HTR-8/SVneo (cell line): ENCODE data around the gene TMEM131L.
"Not testable (repeated sequence)": the region's sequence is repeated elsewhere in the genome, so short reads cannot be mapped to it uniquely, and the experiment has no call there.

Experiments used
- DNase-seq: peaks from one replicate; pipeline ENCODE4 v3.0.0; 2011; ENCODE audit warnings: low spot score, mixed read lengths; ENCODE audit not compliant: insufficient read length
- FAIRE-seq: peaks from 2 replicates; lab custom pipeline; 2011; peaks lifted over from hg19 to GRCh38; lab: Jason Lieb, UNC

Gene TMEM131L, protein sequence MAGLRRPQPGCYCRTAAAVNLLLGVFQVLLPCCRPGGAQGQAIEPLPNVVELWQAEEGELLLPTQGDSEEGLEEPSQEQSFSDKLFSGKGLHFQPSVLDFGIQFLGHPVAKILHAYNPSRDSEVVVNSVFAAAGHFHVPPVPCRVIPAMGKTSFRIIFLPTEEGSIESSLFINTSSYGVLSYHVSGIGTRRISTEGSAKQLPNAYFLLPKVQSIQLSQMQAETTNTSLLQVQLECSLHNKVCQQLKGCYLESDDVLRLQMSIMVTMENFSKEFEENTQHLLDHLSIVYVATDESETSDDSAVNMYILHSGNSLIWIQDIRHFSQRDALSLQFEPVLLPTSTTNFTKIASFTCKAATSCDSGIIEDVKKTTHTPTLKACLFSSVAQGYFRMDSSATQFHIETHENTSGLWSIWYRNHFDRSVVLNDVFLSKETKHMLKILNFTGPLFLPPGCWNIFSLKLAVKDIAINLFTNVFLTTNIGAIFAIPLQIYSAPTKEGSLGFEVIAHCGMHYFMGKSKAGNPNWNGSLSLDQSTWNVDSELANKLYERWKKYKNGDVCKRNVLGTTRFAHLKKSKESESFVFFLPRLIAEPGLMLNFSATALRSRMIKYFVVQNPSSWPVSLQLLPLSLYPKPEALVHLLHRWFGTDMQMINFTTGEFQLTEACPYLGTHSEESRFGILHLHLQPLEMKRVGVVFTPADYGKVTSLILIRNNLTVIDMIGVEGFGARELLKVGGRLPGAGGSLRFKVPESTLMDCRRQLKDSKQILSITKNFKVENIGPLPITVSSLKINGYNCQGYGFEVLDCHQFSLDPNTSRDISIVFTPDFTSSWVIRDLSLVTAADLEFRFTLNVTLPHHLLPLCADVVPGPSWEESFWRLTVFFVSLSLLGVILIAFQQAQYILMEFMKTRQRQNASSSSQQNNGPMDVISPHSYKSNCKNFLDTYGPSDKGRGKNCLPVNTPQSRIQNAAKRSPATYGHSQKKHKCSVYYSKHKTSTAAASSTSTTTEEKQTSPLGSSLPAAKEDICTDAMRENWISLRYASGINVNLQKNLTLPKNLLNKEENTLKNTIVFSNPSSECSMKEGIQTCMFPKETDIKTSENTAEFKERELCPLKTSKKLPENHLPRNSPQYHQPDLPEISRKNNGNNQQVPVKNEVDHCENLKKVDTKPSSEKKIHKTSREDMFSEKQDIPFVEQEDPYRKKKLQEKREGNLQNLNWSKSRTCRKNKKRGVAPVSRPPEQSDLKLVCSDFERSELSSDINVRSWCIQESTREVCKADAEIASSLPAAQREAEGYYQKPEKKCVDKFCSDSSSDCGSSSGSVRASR (N-terminal part only)

DNA sequence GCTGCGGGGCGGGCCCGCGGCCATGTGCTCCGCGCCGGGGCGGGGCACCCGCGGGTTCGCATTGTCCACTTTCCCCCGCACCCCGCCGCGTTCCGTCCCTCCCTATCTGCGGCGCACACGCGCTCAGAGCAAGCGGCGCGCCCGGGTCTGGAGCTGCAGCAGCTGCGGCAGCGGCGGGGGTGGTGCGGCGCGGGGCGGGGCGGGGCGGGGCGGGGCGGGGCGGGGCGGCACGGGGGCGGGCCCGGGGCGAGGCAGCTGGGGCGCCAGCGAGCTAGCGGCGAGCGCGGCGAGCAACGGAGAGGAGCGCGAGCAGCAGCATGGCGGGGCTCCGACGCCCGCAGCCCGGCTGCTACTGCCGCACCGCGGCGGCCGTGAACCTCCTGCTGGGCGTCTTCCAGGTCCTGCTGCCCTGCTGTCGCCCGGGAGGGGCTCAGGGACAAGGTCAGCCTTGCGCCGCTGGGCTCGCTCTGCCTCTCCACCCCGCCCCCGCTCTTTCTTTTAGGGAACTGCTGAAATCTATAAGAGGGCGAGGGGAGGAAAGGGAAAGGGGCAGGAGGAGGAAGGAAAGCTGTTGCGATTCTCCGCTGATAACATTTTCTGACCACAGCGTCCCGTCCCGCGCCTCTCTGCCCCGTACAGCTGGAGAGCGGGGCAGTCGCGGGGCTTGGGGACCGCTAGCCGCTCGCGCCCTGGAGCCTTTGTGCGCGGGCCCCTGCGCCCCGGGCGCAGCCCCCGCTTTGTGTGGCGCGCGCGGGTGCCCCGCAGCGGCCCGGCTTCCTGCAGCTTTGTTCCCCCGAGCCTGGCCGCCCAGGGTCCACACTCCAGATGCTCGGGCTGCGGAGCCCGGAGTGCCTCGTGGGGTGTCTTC is at the start of gene TMEM131L:
Gene TMEM131L (plus strand): TSS at position 280 of the 868 bp plus-strand sequence. CDS start 38 bp downstream, at position 318.
- no peak for FAIRE-seq

DNA sequence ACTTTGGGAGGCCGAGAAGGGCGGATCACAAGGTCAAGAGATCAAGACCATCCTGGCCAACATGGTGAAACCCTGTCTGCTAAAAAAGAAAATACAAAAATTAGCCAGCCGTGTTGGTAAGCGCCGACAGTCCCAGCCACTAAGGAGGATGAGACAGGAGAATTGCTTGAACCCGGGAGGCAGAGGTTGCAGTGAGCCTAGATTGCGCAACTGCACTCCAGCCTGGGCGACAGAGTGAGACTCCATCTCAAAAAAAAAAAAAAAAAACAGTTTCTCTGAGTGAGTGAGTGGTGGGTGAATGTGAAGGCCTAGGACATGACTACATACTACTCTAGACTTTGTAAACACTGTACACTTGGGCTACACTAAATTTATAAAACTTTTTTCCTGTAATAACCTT is 49.7 kb upstream of the TMEM131L start:
- not testable (repeated sequence) for FAIRE-seq, DNase-seq

More for the DNA sequence above, at the start of gene TMEM131L:
- DNase-seq = peak; percentile 71

DNA sequence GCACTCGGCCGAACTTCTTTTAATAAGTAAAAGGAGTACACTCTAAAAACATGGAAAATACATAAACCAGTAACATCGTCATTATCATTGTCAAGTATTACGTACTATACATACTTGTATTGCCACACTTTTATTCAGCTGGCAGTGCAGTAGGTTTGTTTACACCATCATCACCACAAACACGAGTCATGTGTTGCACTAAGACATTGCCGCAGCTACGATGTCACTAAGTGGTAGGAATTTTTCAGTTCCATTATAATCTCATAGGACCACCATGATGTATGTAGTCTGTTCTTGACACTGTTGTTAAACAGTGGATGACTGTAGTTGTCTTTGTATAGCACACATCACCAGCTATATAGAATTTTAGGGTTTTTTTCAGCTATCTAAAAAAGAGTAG is 48.0 kb upstream of the TMEM131L start:
- FAIRE-seq = no peak
- no peak for DNase-seq

DNA sequence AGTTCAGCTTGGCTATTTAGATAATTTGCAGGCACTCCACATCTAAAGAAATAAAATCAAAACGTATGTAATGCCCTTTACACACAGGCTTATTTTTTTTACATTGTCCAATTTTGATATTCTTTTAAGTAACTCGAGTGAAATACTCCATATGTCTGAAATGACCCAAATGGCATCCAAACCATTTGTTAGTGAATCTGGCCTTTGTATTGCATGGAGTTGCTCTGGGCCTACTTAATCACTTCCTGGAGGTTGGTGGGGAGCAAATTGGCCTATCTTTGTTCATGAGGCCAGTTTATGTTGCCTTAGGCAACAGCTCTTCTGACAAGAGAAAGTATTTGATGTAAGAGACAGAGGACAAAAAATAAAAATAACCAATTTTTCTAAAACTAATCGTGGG is 47.6 kb upstream of the TMEM131L start:
- no peak for FAIRE-seq
- no peak for DNase-seq

DNA sequence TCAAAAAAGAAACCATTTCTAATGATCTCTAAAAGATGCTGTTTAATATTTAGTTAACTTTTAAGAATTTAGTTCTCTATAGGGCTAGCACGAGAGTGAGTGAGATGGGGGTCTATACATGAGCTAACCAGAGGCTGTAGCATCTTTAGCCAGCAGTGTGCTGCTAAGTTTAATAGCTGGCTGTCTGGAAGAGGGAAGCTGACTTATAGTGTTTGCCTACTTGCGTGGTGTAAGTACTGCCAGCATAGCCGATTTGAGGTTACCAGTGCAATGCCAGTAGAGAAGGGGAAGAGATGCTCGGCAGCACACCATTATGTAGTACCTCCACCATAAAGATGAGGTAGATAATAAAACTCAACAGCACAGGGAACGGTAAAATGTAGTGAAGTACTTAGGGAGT is 47.1 kb upstream of the TMEM131L start:
- FAIRE-seq (no peak), DNase-seq (no peak)

DNA sequence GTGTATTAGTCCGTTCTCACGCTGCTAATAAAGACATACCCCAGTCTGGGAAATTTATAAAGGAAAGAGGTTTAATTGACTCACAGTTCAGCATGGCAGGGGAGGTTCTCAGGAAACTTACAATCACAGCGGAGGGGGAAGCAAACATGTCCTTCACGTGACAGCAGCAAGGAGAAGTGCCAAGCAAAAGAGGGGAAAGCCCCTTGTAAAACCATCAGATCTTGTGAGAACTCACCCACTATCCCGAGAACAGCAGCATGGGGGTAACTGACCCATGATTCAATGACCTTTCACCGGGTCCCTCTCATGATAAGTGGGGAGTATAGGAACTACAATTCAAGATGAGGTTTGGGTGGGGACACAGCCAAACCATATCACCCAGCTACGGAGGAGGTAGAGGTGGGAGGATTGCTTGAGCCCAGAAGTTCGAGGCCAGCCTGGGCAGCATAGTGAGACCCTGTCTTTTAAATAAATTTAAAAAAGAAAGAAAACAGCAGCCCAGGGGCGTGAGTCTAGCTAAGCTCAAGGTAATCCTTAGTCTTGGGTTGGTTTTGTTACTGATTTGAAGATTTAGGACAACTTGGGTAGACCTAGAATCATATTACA is 46.4 kb upstream of the TMEM131L start:
- FAIRE-seq = no peak

DNA sequence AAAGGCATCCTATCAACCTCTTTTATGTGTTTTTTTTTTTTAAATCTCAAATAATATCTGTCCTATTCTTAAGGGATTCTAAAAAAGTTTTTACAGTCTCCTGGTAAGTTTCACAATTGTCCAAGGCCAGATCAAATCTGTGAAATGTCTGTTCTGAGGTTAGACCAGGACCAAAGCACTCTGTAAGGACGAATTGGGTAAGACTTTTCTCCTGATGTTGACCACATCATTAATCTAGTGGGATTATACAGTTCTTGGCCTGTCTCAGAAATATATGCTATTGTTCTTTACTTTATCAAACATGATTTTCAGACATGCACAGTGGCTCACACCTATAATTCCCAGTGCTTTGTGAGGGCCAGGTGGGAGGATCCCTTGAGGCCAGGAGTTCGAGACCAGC is 45.8 kb upstream of the TMEM131L start:
- no peak for FAIRE-seq
- DNase-seq = no peak

More for the DNA sequence above, 46.4 kb upstream of the TMEM131L start:
- DNase-seq = no peak

DNA sequence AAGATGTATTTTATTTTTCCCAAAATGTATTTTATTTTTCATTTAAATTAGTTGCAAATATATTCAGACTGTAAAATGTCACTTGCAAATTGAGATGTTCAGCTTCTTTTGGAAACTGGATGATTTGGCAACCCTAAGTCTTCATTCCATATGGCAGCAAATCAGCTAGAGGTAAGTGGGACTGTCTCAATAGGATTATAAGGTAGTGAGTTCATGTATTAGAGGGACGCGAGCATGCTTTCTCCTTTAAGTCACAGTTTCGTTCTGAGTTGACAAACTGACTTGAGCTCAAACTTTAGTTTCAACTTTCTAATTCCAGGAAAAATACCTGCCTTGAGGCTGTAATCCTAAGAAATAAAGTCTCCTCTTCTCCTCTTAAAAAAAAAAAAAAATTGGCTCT is 44.2 kb upstream of the TMEM131L start:
- FAIRE-seq (no peak), DNase-seq (no peak)

DNA sequence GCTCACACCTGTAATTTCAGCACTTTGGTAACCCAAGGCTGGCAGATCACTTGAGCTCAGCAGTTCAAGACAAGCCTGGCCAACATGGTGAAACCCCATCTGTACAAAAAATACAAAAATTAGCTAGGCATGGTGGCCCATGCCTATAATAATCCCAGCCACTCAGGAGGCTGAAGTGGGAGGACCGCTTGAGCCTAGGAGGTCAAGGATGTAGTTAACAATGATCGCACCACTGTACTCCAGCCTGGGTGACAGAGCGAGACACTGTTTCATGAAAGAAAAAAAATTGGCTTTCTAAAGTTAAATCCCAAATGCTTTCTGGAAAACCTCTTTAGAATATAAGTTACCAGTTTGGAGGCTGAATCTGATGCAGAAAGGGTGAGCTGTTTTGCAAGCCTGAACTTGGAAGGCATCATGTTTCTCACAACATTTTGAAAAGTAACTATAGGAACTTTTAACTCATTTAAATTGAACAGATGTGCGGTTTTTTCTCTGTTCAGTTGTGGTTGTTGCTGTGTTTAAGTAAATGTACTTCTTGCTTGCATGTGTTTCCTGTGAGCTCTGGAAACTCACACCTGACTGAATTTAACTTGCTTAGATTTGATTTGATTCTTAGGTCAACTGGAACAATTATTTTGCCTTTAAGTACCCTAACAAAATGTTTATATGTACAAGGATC is 39.8 kb upstream of the TMEM131L start:
- DNase-seq (no peak), FAIRE-seq (no peak)

DNA sequence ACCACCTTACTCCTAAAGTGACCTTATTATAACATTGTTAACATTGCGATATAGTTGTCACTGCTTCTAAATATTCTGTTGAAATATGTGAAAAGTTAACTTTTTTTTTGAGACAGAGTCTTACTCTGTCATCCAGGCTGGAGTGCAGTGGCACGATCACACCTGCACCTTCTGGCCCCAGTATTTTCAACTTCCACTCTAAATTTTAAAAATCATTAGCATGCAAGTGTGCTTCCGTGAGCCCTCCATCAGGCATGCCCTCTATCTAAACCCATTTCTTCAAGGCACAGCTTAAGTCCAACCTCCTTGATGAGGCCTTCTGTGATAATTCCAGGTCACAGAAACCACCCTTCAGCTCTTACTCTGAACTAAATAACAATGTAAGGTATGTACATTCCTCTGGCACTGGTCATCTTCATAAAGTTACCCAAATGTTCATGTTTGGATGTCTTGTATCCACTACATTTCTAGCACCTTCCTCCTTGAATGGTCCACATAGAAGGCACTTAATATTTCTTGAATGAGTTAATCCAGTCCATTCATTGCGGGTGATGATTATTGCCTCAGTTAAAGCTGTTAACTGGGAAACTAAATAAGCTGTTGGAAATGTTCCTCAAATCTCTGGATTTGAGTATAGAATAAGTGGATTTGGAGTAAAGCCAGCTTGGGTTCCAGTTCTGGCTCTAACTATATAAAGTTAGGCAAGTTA is 38.6 kb upstream of the TMEM131L start:
- FAIRE-seq (no peak), DNase-seq (no peak)

DNA sequence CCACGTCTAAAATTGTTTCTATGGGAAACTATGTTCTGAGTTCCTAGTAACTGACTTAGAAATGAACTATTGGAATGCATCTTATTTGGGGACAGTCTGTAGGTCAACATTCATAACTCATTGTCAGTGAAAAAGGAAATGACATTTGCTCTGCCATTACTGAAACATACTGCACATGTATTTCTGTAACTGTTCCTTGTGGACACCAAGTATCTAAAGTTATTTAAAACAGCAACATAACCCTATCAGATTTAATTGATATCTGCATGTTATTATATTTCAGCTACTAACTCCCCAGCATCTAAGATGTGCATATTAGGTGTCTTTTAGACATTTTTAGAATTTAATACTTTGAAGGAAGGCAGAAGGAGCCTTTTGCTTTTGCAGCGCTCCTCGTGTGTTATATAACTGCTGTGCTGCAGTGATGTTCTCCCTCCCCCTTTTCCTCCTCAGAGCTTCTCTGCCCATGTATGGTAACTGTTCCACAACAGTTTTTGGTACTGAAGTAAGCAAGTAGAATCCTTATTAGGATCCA is 37.2 kb upstream of the TMEM131L start:
- FAIRE-seq (no peak), DNase-seq (no peak)

DNA sequence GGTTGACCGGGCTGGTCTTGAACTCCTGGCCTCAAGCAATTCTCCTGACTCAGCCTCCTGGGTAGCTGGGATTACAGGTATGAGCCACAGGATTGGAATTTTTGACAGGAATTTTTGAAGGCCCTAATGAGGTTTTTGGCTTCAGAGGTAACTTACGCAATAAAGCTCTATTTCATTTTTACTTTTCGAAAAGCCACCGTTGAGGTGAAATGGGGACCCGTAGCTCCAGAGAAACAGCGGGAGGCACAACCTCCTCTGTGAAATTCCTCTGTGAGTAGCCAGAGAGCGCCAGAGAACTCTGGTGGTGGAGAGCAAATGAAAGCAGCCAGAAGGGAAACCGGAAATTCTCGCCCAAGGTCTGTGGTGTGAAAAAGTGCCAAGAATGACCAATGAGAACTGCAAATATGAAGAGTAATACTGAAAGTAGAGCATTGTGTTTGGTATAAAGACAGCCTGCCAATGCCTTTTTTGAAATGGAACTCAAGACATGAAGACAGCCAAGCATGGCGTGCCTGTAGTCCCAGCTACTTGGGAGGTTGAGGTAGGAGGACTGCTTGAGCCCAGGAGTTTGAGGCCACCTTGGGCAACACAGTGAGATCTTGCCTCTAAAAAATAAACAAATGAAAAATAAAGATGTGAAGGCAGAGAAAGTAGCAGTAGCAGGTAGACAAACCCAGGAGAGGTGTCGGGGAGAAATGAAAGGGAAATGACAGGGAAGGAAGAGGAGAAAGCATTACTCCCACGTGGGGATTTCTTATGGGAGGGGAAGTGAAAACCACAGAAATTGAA is 33.0 kb upstream of the TMEM131L start:
- DNase-seq = peak; percentile 84
- peak; percentile 38 for FAIRE-seq

DNA sequence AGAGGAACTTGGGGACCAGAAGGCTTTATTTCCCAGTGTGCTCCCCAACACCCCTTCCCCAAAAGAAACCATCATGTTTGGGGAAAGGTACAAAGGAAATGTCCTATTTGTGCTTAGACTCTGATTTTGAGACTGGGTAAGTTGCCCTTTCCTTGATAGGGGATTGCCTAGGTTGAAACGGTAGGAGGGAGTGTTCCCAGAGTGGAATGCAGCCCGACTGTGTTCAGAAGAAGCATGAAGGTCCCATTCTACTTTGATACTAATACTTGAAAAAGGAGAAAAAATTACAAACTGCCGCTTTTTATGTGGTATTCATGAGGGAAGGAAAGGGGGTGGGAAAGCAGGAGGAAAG is 32.4 kb upstream of the TMEM131L start:
- FAIRE-seq (no peak), DNase-seq (no peak)

DNA sequence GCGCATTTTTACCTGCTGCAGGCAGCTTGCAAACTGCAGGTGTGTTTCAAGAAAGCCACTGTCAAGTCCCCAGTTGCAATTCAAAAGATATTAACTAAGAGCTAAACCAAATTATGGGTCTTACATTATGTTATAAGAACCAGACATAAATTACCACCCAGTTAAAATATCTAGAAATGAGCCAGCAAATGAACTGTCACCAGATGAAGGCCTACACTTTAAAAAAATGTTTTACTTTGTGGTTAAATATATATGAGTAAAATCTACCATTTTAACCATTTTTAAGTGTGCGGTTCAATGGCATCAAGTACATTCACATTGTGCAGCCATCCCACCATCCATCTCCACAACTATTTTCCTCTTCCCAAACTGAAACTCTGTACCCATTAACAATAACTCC is 32.0 kb upstream of the TMEM131L start:
- DNase-seq (no peak), FAIRE-seq (no peak)

DNA sequence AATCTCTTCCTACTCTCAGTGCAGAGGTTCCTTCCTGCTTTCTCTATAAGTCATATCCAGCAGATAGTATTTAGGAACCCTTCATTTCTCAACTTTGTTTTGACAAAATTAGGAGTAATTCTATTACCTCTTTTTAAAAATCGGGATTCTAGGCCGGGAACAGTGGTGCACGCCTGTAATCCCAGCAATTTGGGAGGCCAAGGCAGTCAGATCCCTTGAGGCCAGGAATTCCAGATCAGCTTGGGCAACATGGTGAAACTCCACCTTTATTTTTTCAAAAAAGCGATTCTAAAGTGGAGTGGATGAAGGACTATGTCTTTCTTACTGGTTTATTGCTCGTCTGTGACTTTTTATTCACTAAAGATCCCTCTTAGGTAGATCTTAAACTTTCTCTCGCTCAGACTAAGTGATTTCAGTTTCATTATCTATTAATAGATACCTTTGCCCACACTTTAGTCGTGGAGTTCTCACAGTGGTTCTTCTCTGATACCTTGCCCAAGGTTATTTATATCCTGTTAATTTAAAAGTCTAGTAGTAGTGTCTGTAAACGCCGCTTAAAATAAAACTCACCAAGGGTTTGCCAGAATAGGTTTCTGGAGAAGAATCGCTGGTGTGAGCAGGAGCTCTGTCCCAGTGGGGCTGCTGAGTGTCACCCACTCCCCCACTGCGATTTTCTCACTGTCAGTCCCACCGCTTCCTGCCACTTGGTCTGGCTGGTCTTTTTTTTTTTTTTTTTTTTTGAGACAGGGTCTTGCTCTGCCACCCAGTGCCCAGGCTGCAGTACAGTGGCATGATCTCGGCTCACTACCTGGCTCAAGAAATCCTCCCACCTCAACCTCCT is 27.0 kb upstream of the TMEM131L start:
- FAIRE-seq = no peak

DNA sequence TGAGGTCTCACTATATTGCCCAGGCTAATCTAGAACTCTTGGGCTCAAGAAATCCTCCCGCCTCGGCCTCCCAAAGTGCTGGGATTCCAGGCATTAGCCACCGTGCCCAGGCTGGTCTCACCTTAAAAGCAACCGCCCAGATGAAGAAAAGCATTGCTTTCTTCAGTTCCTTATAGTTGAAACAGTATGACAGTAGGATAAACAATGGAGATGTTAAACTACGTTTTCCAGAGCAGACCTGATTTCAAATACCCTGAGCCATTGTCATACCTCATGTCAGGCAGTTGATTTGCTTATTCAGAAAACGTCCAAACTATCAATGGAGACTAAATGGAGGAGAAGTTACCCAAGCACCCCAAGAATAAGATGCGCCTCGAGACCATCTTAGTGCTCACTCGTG is 26.3 kb upstream of the TMEM131L start:
- FAIRE-seq = no peak

More for the DNA sequence above, 27.0 kb upstream of the TMEM131L start:
- no peak for DNase-seq

More for the DNA sequence above, 26.3 kb upstream of the TMEM131L start:
- no peak for DNase-seq
